Fibroblast of pulmonary artery (primary cell): Measurements from ENCODE around the gene MTX3.

Experiments used
- DNase-seq: peaks from one replicate; pipeline ENCODE4 v3.0.0-alpha.2; 2010; ENCODE audit warnings: low read depth
- H3K4me3 ChIP-seq: replicated peaks from 2 replicates; pipeline ENCODE4 v1.5.1; 2011; ENCODE audit warnings: low read depth, mild to moderate bottlenecking, control low read depth, low read length, moderate library complexity
- TF ChIP-seq, protein P1 (sequence below): IDR thresholded peaks from 2 replicates; pipeline ENCODE4 v1.5.1; 2011; ENCODE audit warnings: mild to moderate bottlenecking, control low read depth, low read length, inconsistent platforms; ENCODE audit errors: missing control alignments

MTX3 gene

DNA sequence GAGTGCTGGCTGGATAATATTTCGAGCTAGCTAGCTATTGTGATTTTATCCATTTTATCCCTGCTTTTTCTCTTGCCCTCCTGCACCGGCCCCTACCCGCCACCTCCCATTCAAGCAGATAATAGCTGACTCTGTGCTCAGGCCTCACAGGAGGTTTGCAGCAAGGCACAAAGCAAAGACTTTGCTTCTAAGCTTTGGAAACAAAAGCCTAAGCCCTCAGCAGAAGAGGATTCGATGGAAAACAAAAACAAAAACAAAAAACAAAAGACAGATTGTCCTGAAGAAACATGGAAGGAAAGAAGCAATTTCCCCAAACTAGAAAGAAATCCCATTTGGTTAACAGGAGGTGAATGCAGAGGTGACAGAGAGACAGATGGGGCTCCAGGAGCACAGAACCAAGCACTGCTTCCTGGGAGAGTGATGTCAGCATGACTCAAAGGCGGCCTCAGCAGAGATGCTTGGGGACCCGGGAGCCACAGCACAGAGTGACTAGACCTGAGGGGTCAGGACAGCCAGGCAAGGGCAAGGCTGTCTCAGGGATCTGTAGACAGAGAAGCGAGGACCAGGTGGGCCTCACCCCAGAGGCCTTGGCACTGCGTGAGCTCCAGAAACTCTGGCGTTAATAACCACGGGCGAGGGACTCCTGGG is 28.4 kb downstream of the MTX3 start:
- H3K4me3 ChIP-seq = no peak overlapping the region
- TF ChIP-seq, protein P1, sequence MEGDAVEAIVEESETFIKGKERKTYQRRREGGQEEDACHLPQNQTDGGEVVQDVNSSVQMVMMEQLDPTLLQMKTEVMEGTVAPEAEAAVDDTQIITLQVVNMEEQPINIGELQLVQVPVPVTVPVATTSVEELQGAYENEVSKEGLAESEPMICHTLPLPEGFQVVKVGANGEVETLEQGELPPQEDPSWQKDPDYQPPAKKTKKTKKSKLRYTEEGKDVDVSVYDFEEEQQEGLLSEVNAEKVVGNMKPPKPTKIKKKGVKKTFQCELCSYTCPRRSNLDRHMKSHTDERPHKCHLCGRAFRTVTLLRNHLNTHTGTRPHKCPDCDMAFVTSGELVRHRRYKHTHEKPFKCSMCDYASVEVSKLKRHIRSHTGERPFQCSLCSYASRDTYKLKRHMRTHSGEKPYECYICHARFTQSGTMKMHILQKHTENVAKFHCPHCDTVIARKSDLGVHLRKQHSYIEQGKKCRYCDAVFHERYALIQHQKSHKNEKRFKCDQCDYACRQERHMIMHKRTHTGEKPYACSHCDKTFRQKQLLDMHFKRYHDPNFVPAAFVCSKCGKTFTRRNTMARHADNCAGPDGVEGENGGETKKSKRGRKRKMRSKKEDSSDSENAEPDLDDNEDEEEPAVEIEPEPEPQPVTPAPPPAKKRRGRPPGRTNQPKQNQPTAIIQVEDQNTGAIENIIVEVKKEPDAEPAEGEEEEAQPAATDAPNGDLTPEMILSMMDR = no peak
- DNase-seq = no peak

DNA sequence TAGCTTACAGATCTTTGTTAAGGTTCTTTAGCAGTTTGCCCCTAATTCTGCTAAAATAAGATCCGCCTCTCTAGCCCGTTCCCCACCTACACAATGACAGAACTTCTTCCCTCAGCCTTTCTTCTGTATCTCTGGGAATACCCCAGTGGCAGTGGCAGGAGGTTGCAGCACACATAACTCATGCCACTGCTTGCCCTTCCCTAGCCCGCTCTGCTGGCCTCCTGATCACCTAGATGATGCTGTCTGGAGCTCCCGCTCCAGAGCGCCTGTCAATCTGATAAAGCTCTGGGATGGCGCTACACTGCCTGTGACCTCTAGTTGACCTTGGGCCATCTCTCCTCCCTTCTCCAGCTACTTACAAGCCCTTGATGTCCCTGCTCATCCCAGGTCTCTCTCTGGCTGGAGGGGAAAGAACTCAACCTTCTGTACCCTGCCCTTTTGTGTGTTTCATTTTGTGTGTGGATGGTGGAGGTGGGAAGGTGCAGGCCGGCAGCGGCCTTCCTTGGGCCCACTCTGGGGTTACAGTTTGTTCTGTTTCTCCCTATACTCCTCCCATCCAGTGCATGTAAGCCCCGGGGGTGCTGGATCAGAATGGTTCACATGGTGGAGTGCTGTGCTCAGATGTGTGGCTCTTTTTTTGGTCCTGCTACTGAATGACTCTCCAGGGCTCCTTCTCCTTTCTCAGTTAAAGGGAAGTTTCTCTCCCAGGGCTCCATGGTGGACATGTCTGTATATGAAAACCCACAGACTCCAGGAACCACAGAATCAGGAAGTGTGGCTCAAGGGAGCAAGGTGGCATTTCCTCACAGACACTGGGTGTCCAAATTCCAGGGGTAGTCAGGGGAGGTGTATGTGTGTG is 29.1 kb downstream of the MTX3 start:
- H3K4me3 ChIP-seq = no peak overlapping the region
- DNase-seq = no peak
- TF ChIP-seq, protein P1 = no peak

DNA sequence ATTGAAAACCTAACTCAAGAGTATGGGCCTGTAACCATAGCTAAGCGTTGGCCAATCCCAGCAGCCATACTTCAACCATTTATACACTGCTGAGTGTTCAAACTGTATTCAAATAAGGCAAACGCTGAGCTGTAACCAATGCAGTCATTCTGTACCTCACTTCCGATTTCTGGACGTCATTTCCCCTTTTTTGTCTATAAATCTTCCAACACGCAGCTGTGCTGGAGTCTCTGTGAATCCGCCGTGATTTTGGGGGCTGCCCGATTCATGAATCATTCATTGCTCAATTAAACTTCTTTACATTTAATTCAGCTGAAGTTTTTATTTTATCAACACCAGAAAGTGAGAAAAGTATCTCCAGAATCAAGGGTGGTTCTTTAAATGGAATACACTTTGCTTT is 31.7 kb downstream of the MTX3 start:
- no peak for DNase-seq
- no peak overlapping the region for H3K4me3 ChIP-seq
- TF ChIP-seq, protein P1 = no peak

DNA sequence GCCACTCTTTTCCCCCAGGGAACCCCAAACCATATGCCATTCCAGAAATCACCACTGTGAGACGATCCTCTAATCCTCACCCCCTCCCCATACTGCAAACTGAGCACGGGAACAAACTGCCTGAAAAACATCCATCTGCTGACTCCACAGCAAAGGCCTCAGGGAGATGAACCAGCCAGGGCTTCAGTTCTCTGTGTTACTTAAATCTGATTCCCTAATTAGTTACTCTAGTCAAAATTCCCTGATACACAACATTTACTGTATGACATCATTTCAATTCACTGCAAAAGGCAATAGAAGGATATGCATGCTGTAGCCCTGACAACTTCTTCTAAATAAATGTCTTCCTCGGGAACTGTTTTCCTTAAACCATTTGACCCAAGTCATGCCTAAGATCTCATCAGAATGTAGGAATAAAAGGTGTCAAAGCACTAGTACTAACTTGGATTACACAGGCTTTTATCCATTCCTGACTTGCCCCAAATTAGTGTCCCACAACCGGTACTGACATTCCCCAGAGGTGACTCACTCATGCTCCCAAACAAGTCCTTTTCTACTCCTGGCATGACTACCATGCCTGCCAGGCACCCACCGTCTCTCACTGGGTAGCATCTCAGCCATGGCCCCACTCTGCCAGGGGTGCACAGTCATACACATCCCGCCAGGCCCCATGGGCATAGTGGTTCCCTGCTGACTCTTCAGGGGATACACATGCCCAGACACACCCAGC is 35.0 kb downstream of the MTX3 start:
- no peak overlapping the region for H3K4me3 ChIP-seq
- DNase-seq = peak; percentile 26
- TF ChIP-seq, protein P1 = no peak

DNA sequence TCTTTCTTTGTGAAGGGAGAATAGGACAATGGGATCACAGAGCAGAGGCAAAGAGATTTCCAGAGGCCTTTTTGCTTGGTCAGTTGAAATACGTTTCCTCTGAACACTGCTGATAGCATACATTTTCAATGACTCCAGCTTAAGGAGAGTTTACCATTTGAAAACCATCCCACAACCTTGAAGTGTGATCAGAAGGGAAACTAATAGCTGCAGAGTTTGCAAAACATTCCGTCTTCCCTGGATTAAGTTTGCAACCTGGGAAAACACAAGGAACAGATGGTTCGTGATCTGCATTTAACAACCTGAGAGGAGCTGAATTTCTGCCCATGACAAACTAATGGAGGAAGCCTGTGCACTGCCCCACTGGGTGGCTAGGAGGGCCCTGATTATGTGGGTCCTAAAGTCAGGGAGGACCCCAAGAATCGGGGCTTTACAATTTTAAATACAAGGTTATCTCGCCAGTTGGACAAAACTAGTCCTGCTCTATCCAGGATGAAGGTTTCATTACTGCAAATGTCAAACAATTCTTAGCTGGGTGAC is 35.6 kb downstream of the MTX3 start:
- H3K4me3 ChIP-seq = no peak overlapping the region
- no peak for DNase-seq
- TF ChIP-seq, protein P1 = no peak

DNA sequence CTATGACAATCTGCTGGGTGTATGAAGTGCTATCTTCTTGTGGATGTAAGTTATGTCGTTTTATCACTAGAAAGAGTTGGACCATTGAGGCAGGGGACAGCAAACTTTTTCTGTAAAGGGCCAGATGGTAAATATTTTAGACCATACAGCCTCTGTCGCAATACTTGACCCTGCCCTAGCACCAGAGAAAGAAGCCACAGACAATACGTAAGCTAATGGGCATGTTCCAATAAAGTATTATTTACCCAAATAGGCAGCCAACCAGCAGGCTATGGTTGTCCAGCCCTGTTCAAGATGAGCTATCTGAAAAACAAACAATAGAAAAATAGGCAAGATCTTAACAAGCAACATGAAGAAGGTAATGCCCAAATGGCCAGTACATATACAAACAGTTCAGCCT is 36.4 kb downstream of the MTX3 start:
- no peak for DNase-seq
- H3K4me3 ChIP-seq = no peak overlapping the region
- TF ChIP-seq, protein P1 = no peak
